ENCODE measurements around the gene MEPE.

The MEPE gene

GRCh38 chr4:87802858-87803257 lies 29.9 kb upstream of the MEPE start:
- no peaks in the 10 kb centered on the region for H3K36me3 ChIP-seq (ENCODE audit: control insufficient read depth in 2 of 2, insufficient read depth in 1 of 2, low read length in 2 of 2)
- no peaks in the 10 kb centered on the region for H3K4me1 ChIP-seq (ENCODE audit: control insufficient read depth, insufficient read depth, low read length)
- H3K9me3 ChIP-seq (ENCODE audit: control insufficient read depth, insufficient read depth, low read depth, low read length): no peaks in the 10 kb centered on the region
- TF ChIP-seq ZNF114 (tag by site-specific recombination; IDR thresholded peaks at IDR 0.05) (no peak), ZNF621 (tag by site-specific recombination; IDR thresholded peaks at IDR 0.05) (no peak), ZNF623 (tag by site-specific recombination; IDR thresholded peaks at IDR 0.05) (no peak)
- H3K4me3 ChIP-seq (ENCODE audit: low read depth, low read length): no peak overlapping the region
- H3K27ac ChIP-seq (ENCODE audit: extremely low read depth, low read depth, low read length): no peak overlapping the region
- ChIA-PET POLR2A (no interaction called here), CTCF (interaction anchor here (0.6 kb wide), 1 partner anchor 44 kb away, joined by 3 read pairs; no protein-coding TSS in a partner anchor)

DNA sequence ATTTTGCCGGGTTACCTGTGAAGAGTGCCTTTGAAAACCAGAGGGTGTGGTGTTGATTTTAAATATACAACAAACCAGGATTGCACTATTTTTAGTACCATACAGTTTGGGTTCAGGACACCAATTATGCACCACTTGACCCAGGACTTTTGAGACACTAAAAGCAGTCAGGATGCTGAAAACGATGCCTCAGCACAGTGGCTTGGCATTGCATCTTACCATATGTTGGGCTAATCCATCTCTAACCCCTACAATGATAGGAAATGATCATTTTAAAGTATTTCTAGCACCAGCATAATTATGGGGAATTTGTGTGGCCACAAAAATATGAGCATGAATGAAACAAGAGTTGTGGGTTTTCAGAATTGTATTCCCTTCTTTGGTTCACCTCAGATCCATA lies 29.3 kb upstream of the MEPE start:
- H3K4me1 ChIP-seq (ENCODE audit: control insufficient read depth, insufficient read depth, low read length): no peaks in the 10 kb centered on the region
- no peaks in the 10 kb centered on the region for H3K36me3 ChIP-seq (ENCODE audit: control insufficient read depth in 2 of 2, insufficient read depth in 1 of 2, low read length in 2 of 2)
- TF ChIP-seq ZBTB17 (tag by site-specific recombination; IDR thresholded peaks at IDR 0.05) (no peak), OSR2 (tag by site-specific recombination; IDR thresholded peaks at IDR 0.05) (no peak), ZNF76 (tag by site-specific recombination; IDR thresholded peaks at IDR 0.05; ENCODE audit: borderline replicate concordance, low read depth) (no peak), MYNN (tag by site-specific recombination; IDR thresholded peaks at IDR 0.05; ENCODE audit: borderline replicate concordance) (no peak), KLF17 (tag by site-specific recombination; IDR thresholded peaks at IDR 0.05) (no peak), ZNF513 (tag by site-specific recombination; IDR thresholded peaks at IDR 0.05) (no peak), WT1 (tag by site-specific recombination; IDR thresholded peaks at IDR 0.05) (no peak), ZFHX2 (tag by site-specific recombination; conservative IDR thresholded peaks at IDR 0.05) (no peak)
- TF ChIP-seq, protein P1, sequence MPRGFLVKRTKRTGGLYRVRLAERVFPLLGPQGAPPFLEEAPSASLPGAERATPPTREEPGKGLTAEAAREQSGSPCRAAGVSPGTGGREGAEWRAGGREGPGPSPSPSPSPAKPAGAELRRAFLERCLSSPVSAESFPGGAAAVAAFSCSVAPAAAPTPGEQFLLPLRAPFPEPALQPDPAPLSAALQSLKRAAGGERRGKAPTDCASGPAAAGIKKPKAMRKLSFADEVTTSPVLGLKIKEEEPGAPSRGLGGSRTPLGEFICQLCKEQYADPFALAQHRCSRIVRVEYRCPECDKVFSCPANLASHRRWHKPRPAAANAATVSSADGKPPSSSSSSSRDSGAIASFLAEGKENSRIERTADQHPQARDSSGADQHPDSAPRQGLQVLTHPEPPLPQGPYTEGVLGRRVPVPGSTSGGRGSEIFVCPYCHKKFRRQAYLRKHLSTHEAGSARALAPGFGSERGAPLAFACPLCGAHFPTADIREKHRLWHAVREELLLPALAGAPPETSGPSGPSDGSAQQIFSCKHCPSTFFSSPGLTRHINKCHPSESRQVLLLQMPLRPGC (tag by site-specific recombination; IDR thresholded peaks at IDR 0.05): no peak
- ChIA-PET CTCF (interaction anchor here (1.2 kb wide), 1 partner anchor 35 kb away, joined by 4 read pairs; no protein-coding TSS in a partner anchor), POLR2A (no interaction called here)
- H3K4me3 ChIP-seq (ENCODE audit: low read depth, low read length): no peak overlapping the region
- H3K27ac ChIP-seq (ENCODE audit: extremely low read depth, low read depth, low read length): no peak overlapping the region
- no peaks in the 10 kb centered on the region for H3K9me3 ChIP-seq (ENCODE audit: control insufficient read depth, insufficient read depth, low read depth, low read length)

DNA sequence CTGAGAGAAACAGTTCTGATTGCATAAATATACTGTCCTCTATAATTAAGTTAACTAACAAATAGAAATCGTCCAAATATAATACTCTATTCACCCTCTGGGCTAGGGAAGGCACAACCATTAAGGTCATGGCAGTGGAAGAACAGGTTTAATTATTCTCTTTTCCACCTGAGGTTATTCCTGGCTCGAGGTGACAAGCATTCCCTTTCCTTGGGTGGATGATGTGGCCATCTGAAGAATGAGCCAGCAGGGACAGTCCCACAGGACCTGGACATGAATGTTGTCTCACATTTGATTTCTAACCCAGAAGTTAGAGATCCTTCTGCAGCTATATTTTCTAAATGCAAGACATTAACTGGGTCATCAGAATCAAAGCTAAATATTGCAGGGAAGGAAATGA lies 27.9 kb upstream of the MEPE start:
- ChIA-PET CTCF (no interaction called here), POLR2A (no interaction called here)
- TF ChIP-seq, protein P2, sequence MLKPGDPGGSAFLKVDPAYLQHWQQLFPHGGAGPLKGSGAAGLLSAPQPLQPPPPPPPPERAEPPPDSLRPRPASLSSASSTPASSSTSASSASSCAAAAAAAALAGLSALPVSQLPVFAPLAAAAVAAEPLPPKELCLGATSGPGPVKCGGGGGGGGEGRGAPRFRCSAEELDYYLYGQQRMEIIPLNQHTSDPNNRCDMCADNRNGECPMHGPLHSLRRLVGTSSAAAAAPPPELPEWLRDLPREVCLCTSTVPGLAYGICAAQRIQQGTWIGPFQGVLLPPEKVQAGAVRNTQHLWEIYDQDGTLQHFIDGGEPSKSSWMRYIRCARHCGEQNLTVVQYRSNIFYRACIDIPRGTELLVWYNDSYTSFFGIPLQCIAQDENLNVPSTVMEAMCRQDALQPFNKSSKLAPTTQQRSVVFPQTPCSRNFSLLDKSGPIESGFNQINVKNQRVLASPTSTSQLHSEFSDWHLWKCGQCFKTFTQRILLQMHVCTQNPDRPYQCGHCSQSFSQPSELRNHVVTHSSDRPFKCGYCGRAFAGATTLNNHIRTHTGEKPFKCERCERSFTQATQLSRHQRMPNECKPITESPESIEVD (tag by site-specific recombination; IDR thresholded peaks at IDR 0.05): no peak
- TF ChIP-seq ZNF692 (tag by site-specific recombination; IDR thresholded peaks at IDR 0.05) (no peak), MZF1 (tag by site-specific recombination; IDR thresholded peaks at IDR 0.05; ENCODE audit: borderline replicate concordance) (no peak), ZNF138 (tag by site-specific recombination; IDR thresholded peaks at IDR 0.05; ENCODE audit: borderline replicate concordance) (no peak), ZNF174 (tag by site-specific recombination; IDR thresholded peaks at IDR 0.05) (no peak), ZNF274 (IDR thresholded peaks at IDR 0.05; ENCODE audit: low read length) (no peak), ZNF274 (tag by site-specific recombination; IDR thresholded peaks at IDR 0.05; ENCODE audit: borderline replicate concordance) (no peak), ZNF146 (tag by site-specific recombination; IDR thresholded peaks at IDR 0.05) (no peak)

More for the DNA sequence above, 27.9 kb upstream of the MEPE start:
- no peaks in the 10 kb centered on the region for H3K4me1 ChIP-seq (ENCODE audit: control insufficient read depth, insufficient read depth, low read length)
- H3K36me3 ChIP-seq (ENCODE audit: control insufficient read depth in 2 of 2, insufficient read depth in 1 of 2, low read length in 2 of 2): no peaks in the 10 kb centered on the region
- no peak overlapping the region for H3K4me3 ChIP-seq (ENCODE audit: low read depth, low read length)
- H3K27ac ChIP-seq (ENCODE audit: extremely low read depth, low read depth, low read length): no peak overlapping the region
- no peaks in the 10 kb centered on the region for H3K9me3 ChIP-seq (ENCODE audit: control insufficient read depth, insufficient read depth, low read depth, low read length)

All from HEK293 (cell line).